Progenitor cell of endocrine pancreas (in vitro differentiated cells): ENCODE measurements around the gene LUC7L. TPM values are rescaled to one million over a fixed set of nuclear protein-coding genes. Genes with fewer than 3 reads are reported as not detected.

Experiments
- DNase-seq: peaks from one replicate; pipeline ENCODE4 v3.0.0; 2021; ENCODE audit warnings: low spot score; ENCODE audit not compliant: unreplicated experiment
- H3K27ac Mint-ChIP-seq: 2 replicates; pipeline ENCODE4 v1.8.0; 2021; ENCODE audit warnings: mild to moderate bottlenecking, moderate library complexity, mixed read lengths
- H3K27me3 Mint-ChIP-seq: 2 replicates; pipeline ENCODE4 v1.8.0; 2021; ENCODE audit warnings: mixed read lengths
- H3K36me3 Mint-ChIP-seq: 2 replicates; pipeline ENCODE4 v1.8.0; 2022; ENCODE audit warnings: mixed read lengths; ENCODE audit not compliant: insufficient read depth
- H3K4me1 Mint-ChIP-seq: 2 replicates; pipeline ENCODE4 v1.8.0; 2021; ENCODE audit warnings: low read depth, mixed read lengths
- H3K4me3 Mint-ChIP-seq: 2 replicates; pipeline ENCODE4 v1.8.0; 2021; ENCODE audit warnings: low read depth, mild to moderate bottlenecking, moderate library complexity, mixed read lengths
- H3K9me3 Mint-ChIP-seq: 2 replicates; pipeline ENCODE4 v1.8.0; 2021; ENCODE audit warnings: low read depth, mixed read lengths
- CTCF ChIP-seq: fragments of 200-600 bp; sonication (generic); IDR thresholded peaks from one replicate; pipeline ENCODE4 v1.5.0; 2021; ENCODE audit warnings: antibody characterized with exemption, mild to moderate bottlenecking; ENCODE audit not compliant: unreplicated experiment
- total RNA-seq: library from RNA; stranded (reverse); gene quantifications from 2 replicates; pipeline ENCODE4 v1.2.1, GENCODE V29; 2021

LUC7L gene
- total RNA-seq, 1 donor from 2014 or later: 229 TPM

DNA sequence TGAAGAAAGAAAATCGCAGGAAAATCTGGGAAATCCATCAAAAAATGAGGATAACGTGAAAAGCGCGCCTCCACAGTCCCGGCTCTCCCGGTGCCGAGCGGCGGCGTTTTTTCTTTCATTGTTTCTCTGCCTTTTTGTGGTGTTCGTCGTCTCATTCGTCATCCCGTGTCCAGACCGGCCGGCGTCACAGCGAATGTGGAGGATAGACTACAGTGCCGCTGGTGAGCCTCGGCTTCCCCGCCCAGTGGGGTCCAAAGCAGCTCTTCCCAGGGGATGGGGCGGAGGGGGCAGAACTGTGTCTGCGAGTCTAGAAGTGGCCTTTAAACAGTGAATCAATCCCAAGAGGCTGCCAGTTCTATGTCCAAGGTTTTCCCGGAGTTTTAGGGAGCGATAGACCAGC, 25.2 kb upstream of the LUC7L start:
- peaks cover 20% of the 10 kb centered on the region for H3K4me1 Mint-ChIP-seq
- DNase-seq: no peak
- H3K4me3 Mint-ChIP-seq: no peak overlapping the region
- no peaks in the 10 kb centered on the region for H3K27me3 Mint-ChIP-seq
- no peak overlapping the region for H3K27ac Mint-ChIP-seq
- TF ChIP-seq CTCF: no peak
- no peaks in the 10 kb centered on the region for H3K9me3 Mint-ChIP-seq
- peaks cover 32% of the 10 kb centered on the region for H3K36me3 Mint-ChIP-seq

GRCh38 chr16:253833-254232, 24.6 kb upstream of the LUC7L start:
- Mint-ChIP-seq H3K27ac (no peak overlapping the region), H3K36me3 (peaks cover 27% of the 10 kb centered on the region), H3K4me1 (peaks cover 20% of the 10 kb centered on the region), H3K9me3 (no peaks in the 10 kb centered on the region), H3K27me3 (no peaks in the 10 kb centered on the region), H3K4me3 (no peak overlapping the region)
- no peak for DNase-seq
- no peak for TF ChIP-seq CTCF

GRCh38 chr16:252366-253337, 23.4 kb upstream of the LUC7L start:
- TF ChIP-seq CTCF: no peak
- Mint-ChIP-seq H3K36me3 (peaks cover 27% of the 10 kb centered on the region), H3K4me1 (peaks cover 18% of the 10 kb centered on the region), H3K27me3 (no peaks in the 10 kb centered on the region), H3K4me3 (peak overlapping the region; percentile 42), H3K27ac (peak overlapping the region; percentile 91), H3K9me3 (no peaks in the 10 kb centered on the region)
- DNase-seq: no peak

DNA sequence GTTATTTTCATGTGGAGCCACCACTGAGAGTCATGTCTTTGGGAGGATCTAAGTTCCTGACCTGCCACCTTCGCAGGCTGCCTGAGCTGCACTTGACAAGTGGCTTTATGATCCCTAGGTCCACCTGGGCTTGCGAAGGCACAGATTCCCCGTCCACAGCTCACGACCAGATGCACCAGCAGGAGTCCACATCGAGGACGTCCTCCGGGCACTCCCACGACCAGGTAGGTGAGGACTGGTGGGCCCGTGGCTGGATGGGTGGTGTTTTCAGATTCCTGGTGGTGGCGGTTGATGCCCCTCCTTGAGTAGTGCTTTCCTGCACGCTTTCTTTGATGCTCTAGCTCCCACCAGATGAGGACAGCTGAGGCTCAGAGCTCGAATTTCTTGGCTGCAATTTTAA, 20.2 kb upstream of the LUC7L start:
- no peak for TF ChIP-seq CTCF
- DNase-seq: no peak
- H3K36me3 Mint-ChIP-seq: peaks cover 16% of the 10 kb centered on the region
- no peaks in the 10 kb centered on the region for H3K27me3 Mint-ChIP-seq
- no peak overlapping the region for H3K27ac Mint-ChIP-seq
- no peaks in the 10 kb centered on the region for H3K9me3 Mint-ChIP-seq
- H3K4me1 Mint-ChIP-seq: peaks cover 18% of the 10 kb centered on the region
- no peak overlapping the region for H3K4me3 Mint-ChIP-seq

- peaks cover 9% of the 10 kb centered on the region for H3K4me1 Mint-ChIP-seq
- H3K4me3 Mint-ChIP-seq: no peak overlapping the region
- no peak for DNase-seq
- H3K36me3 Mint-ChIP-seq: peaks cover 10% of the 10 kb centered on the region
- H3K9me3 Mint-ChIP-seq: no peaks in the 10 kb centered on the region
- TF ChIP-seq CTCF: no peak
- no peak overlapping the region for H3K27ac Mint-ChIP-seq
- no peaks in the 10 kb centered on the region for H3K27me3 Mint-ChIP-seq
Measured at GRCh38 chr16:247027-247426, 17.8 kb upstream of the LUC7L start.
